NB4 (cell line): Measurements from ENCODE around the gene GDPGP1.

Experiments
- DNase-seq: peaks from one replicate; pipeline ENCODE4 v3.0.0; 2010; ENCODE audit warnings: low read depth
- H3K4me3 ChIP-seq: one replicate; pipeline ENCODE4 v1.5.1; 2011; ENCODE audit warnings: mild to moderate bottlenecking, low read depth, low read length, moderate library complexity
- MYC ChIP-seq: IDR thresholded peaks from 2 replicates; pipeline ENCODE4 v1.6.1; 2011; ENCODE audit warnings: low read depth, low read length
- POLR2A ChIP-seq: IDR thresholded peaks from 2 replicates; pipeline ENCODE4 v1.6.1; 2011; ENCODE audit warnings: mild to moderate bottlenecking; ENCODE audit not compliant: insufficient read length; ENCODE audit errors: extremely low read depth
- TF ChIP-seq, protein P1 (sequence below): IDR thresholded peaks from 2 replicates; pipeline ENCODE4 v1.6.1; 2011; ENCODE audit warnings: low read depth, low read length
- TF ChIP-seq, protein P2 (sequence below): IDR thresholded peaks from one replicate; pipeline ENCODE4 v1.5.1; 2012; ENCODE audit warnings: low read depth, low read length

GDPGP1 gene

DNA sequence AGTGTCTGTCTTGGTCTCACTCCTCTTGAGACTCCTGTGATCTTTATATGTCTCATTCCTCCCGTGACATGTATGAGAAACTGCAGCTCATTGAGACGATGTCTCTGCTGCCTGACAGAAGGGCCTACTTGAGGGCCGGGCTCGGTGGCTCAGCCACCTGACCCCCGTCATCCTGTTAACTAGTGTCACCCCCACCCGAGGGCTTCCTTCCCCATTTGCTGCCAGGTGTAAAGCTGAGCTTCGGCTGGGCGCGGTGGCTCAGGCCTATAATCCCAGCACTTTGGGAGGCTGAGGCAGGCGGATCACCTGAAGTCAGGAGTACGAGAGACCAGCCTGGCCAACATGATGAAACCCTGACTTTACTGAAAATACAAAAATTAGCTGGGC is 20.2 kb upstream of the GDPGP1 start:
- no peak overlapping the region for H3K4me3 ChIP-seq
- no peak for DNase-seq
- TF ChIP-seq, protein P1, sequence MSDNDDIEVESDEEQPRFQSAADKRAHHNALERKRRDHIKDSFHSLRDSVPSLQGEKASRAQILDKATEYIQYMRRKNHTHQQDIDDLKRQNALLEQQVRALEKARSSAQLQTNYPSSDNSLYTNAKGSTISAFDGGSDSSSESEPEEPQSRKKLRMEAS: no peak
- TF ChIP-seq, protein P2, sequence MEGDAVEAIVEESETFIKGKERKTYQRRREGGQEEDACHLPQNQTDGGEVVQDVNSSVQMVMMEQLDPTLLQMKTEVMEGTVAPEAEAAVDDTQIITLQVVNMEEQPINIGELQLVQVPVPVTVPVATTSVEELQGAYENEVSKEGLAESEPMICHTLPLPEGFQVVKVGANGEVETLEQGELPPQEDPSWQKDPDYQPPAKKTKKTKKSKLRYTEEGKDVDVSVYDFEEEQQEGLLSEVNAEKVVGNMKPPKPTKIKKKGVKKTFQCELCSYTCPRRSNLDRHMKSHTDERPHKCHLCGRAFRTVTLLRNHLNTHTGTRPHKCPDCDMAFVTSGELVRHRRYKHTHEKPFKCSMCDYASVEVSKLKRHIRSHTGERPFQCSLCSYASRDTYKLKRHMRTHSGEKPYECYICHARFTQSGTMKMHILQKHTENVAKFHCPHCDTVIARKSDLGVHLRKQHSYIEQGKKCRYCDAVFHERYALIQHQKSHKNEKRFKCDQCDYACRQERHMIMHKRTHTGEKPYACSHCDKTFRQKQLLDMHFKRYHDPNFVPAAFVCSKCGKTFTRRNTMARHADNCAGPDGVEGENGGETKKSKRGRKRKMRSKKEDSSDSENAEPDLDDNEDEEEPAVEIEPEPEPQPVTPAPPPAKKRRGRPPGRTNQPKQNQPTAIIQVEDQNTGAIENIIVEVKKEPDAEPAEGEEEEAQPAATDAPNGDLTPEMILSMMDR: no peak
- no peak for TF ChIP-seq POLR2A
- TF ChIP-seq MYC: no peak

DNA sequence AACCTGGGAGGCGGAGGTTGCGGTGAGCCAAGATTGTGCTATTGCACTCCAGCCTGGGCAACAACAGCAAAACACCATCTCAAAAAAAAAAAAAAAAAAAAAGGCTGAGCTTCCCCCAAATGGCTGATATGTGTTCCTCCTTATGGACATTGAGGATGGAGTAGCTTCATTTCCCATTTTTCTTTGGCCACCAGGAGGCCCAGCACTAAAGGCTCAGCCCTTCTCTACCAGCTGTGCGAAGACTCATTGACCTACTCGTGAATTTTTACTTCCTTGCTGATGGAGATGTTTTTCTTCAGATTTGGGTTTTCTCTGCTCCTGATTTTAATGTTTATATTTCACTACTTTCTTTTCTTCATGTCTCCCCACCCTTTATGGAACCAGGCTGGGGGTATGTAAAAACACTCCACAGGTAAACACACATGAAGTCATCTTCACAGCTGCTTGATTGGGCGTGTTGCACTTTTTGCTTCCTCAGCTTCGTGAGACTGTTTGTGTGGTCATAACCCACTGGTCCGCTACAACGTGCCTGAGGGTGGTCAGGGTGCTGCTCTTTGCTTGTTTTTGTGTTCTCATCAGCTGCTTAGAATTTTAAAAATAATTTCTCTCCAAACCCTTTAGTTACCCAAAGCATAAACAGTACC is 19.3 kb upstream of the GDPGP1 start:
- H3K4me3 ChIP-seq: no peak overlapping the region
- TF ChIP-seq, protein P2: no peak
- TF ChIP-seq MYC (no peak), POLR2A (no peak)
- TF ChIP-seq, protein P1: no peak
- peak; percentile 36 for DNase-seq

DNA sequence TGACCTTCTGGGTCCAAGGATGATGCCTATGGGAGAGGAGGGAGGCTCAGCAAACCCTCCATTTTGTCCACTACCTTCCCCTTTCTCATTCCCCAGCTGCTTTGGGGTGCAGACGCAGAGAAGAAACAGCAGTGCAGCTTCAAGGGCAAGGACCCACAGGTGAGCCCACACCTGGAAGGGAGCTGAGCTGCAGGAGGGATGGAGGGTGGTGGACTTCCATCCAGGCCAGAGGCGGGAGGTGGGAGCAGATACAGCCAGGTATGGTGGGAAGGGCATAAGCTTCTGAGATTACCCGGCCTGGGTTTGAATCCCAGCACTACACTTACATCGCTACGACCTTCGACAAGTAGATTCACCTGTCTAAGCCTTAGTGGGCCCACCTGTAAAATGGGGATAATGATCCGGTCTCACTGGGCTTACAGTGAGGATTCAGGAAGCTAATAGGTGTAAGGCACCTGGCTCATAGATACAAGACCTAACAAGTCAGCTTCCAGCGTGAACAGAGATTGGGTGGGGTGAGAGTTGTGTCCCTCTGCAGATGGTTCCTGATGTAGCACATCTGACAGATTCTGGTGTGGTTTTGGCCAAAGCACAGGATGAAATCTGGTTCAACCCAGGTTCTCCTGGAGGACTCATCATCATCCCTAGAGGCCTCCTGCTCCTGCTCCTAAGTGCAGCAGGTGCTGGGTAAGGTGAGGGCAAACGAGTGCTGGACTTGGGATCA is 16.2 kb upstream of the GDPGP1 start:
- no peak for DNase-seq
- TF ChIP-seq POLR2A: no peak
- TF ChIP-seq, protein P1: no peak
- TF ChIP-seq, protein P2: no peak
- no peak for TF ChIP-seq MYC
- H3K4me3 ChIP-seq: no peak overlapping the region

DNA sequence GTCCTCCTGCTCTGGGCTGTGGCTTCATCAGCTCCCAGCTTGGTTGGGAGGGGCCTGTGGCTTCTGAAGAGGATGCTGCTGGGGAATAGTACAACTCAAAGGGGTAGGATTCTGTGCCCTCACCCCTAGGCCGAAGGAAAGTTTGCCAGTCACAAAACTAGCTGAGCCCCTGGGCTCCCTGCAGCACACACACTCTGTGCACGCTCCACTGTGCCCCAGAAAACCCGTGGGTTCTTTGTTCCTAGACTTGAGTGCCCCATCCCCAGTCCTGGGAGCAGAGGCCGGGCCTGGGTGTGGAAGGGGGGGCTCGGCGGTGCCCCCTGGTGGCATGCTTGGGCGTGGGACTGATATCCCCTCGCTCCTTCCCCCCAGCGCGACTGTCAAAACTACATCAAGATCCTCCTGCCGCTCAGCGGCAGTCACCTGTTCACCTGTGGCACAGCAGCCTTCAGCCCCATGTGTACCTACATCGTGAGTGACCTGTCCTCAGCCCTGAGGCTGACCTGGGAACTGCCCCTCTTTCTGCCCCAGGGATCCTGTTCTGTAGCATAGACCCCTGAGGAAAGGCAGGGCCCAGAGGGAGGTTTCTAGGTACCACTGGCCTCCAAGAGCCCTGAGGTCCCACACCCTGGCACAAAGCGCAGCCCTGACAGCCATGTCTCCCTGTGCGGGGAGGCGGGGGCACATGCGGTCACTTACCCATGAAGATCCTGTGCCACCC is 14.4 kb upstream of the GDPGP1 start:
- no peak for TF ChIP-seq MYC
- TF ChIP-seq, protein P2: peak; percentile 89
- DNase-seq: peak; percentile 66
- no peak overlapping the region for H3K4me3 ChIP-seq

DNA sequence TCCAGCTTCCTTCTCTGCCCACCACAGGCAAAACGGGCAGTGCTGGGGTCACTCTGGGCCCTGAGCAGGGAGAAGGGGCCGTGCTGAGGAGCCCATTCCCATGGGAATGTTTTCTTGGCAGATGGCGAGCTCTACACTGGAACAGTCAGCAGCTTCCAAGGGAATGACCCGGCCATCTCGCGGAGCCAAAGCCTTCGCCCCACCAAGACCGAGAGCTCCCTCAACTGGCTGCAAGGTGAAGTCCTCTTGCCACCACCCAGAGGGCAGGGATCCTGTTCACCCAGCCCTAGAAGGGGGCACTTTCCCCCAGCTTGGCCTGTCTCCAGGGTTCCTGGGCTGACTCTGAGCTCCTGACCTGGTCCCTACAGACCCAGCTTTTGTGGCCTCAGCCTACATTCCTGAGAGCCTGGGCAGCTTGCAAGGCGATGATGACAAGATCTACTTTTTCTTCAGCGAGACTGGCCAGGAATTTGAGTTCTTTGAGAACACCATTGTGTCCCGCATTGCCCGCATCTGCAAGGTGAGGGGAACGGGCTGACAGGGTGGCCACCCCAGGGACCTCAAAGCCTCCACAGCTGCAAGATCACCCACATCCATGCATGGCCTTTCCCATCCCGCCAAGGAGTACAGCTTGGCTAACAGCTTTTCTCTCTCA is 12.6 kb upstream of the GDPGP1 start:
- TF ChIP-seq MYC: no peak
- TF ChIP-seq, protein P2: peak; percentile 94
- DNase-seq: peak; percentile 75
- H3K4me3 ChIP-seq: no peak overlapping the region
